GM12865 (cell line): ENCODE measurements around the gene MICU2.

Experiments
- DNase-seq: peaks from one replicate; pipeline ENCODE4 v3.0.0; 2010; ENCODE audit warnings: low read depth
- H3K4me3 ChIP-seq: 2 replicates; pipeline ENCODE4 v1.5.1; 2011; ENCODE audit warnings: mild to moderate bottlenecking, low read depth, low read length, control low read depth
- CTCF ChIP-seq: IDR thresholded peaks from 2 replicates; pipeline ENCODE4 v1.5.1; 2011; ENCODE audit warnings: low read length, control low read depth, low read depth, inconsistent platforms; ENCODE audit not compliant: insufficient read depth; ENCODE audit errors: missing control alignments

MICU2 gene

GRCh38 chr13:21526707-21527540 is 77.0 kb downstream of the MICU2 start:
- H3K4me3 ChIP-seq = no peak overlapping the region
- no peak for TF ChIP-seq CTCF
- no peak for DNase-seq

GRCh38 chr13:21522847-21523246 is 81.1 kb downstream of the MICU2 start:
- no peak overlapping the region for H3K4me3 ChIP-seq
- TF ChIP-seq CTCF = no peak
- no peak for DNase-seq

- DNase-seq = no peak
- no peak for TF ChIP-seq CTCF
- no peak overlapping the region for H3K4me3 ChIP-seq
Observed at GRCh38 chr13:21522130-21522529, 81.8 kb downstream of the MICU2 start.

GRCh38 chr13:21518617-21519144 is 85.3 kb downstream of the MICU2 start:
- H3K4me3 ChIP-seq = no peak overlapping the region
- no peak for TF ChIP-seq CTCF
- no peak for DNase-seq

- TF ChIP-seq CTCF = no peak
- H3K4me3 ChIP-seq = no peak overlapping the region
- no peak for DNase-seq
Observed at GRCh38 chr13:21517576-21517975, 86.4 kb downstream of the MICU2 start.

- H3K4me3 ChIP-seq = no peak overlapping the region
- no peak for TF ChIP-seq CTCF
- DNase-seq = no peak
Observed at GRCh38 chr13:21516805-21517204, 87.2 kb downstream of the MICU2 start.

GRCh38 chr13:21511849-21512248 is 92.1 kb downstream of the MICU2 start:
- no peak for DNase-seq
- no peak for TF ChIP-seq CTCF

More at GRCh38 chr13:21511849-21512248, 92.1 kb downstream of the MICU2 start:
- no peak overlapping the region for H3K4me3 ChIP-seq
